HEK293 (cell line): ENCODE results near the gene GLIS1.

Source experiments
- CTCF ChIA-PET: fragments of 350-600 bp; formaldehyde crosslinking; extraction: SDS; loops from one replicate; lab custom pipeline; 2021; ENCODE audit warnings: antibody characterized with exemption; lab: Yijun Ruan, JAX
- POLR2A ChIA-PET: fragments of 300-600 bp; formaldehyde crosslinking; extraction: SDS; loops from one replicate; lab custom pipeline; 2020; ENCODE audit warnings: antibody characterized with exemption, inconsistent platforms; lab: Yijun Ruan, JAX
- H3K27ac ChIP-seq: fragments of 200-500 bp; sonication (Bioruptor generic); 2 replicates; pipeline ENCODE4 v1.5.1; 2014; ENCODE audit warnings: low read depth, low read length, control low read depth, inconsistent platforms; ENCODE audit errors: extremely low read depth
- H3K36me3 ChIP-seq, 2 experiments: fragments of 200-500 bp in 1 of 2; sonication (Bioruptor generic) in 1 of 2; 1 replicate in 1 of 2; 2 replicates in 1 of 2; pipeline ENCODE4 v1.5.1; 2014 to 2017; ENCODE audit warnings: inconsistent platforms in 2 of 2, low read length in 2 of 2; ENCODE audit not compliant: control insufficient read depth in 2 of 2, insufficient read depth in 1 of 2
- H3K4me1 ChIP-seq: fragments of 200-500 bp; sonication (Bioruptor generic); 2 replicates; pipeline ENCODE4 v1.5.1; 2014; ENCODE audit warnings: mild to moderate bottlenecking, low read length, inconsistent platforms; ENCODE audit not compliant: control insufficient read depth, insufficient read depth
- H3K4me3 ChIP-seq: 2 replicates; pipeline ENCODE4 v1.5.1; 2011; ENCODE audit warnings: low read depth, mild to moderate bottlenecking, control low read depth, low read length, moderate library complexity
- H3K9me3 ChIP-seq: fragments of 200-500 bp; sonication (Bioruptor generic); 2 replicates; pipeline ENCODE4 v1.5.1; 2014; ENCODE audit warnings: low read depth, low read length, inconsistent platforms; ENCODE audit not compliant: control insufficient read depth, insufficient read depth
- BCL6B ChIP-seq: fragments of 450-650 bp; formaldehyde crosslinking; IDR thresholded peaks from 2 replicates; pipeline ENCODE4 v1.5.1; 2017; ENCODE audit warnings: missing biosample characterization, missing genetic modification characterization
- CTCF ChIP-seq: fragments of 450-650 bp; formaldehyde crosslinking; IDR thresholded peaks from 2 replicates; pipeline ENCODE4 v1.5.1; 2016; ENCODE audit warnings: missing biosample characterization, missing genetic modification characterization
- GLI2 ChIP-seq: fragments of 450-650 bp; formaldehyde crosslinking; IDR thresholded peaks from 2 replicates; pipeline ENCODE4; 2017; ENCODE audit warnings: missing biosample characterization, missing genetic modification characterization, low read depth, borderline replicate concordance
- KLF10 ChIP-seq: fragments of 450-650 bp; IDR thresholded peaks from 2 replicates; pipeline ENCODE4 v1.5.1; 2018; ENCODE audit warnings: missing biosample characterization, mild to moderate bottlenecking, missing genetic modification characterization
- MZF1 ChIP-seq: fragments of 450-650 bp; formaldehyde crosslinking; IDR thresholded peaks from 2 replicates; pipeline ENCODE4 v1.5.1; 2017; ENCODE audit warnings: missing biosample characterization, missing genetic modification characterization, borderline replicate concordance
- TRIM28 ChIP-seq: IDR thresholded peaks from 2 replicates; pipeline ENCODE4 v1.6.1; 2011; ENCODE audit warnings: low read length, control low read depth, borderline replicate concordance
- YY1 ChIP-seq: fragments of 450-650 bp; formaldehyde crosslinking; IDR thresholded peaks from 2 replicates; pipeline ENCODE4 v1.5.1; 2018; ENCODE audit warnings: missing biosample characterization, missing genetic modification characterization
- ZBTB17 ChIP-seq: fragments of 450-650 bp; formaldehyde crosslinking; IDR thresholded peaks from 2 replicates; pipeline ENCODE4 v1.5.1; 2016; ENCODE audit warnings: missing biosample characterization, missing genetic modification characterization
- ZBTB20 ChIP-seq: fragments of 450-650 bp; formaldehyde crosslinking; IDR thresholded peaks from 2 replicates; pipeline ENCODE4 v1.5.1; 2016; ENCODE audit warnings: missing biosample characterization, missing genetic modification characterization
- ZFP37 ChIP-seq: fragments of 450-650 bp; formaldehyde crosslinking; IDR thresholded peaks from 2 replicates; pipeline ENCODE4 v1.5.1; 2016; ENCODE audit warnings: missing biosample characterization, missing genetic modification characterization
- ZIC2 ChIP-seq: fragments of 450-650 bp; formaldehyde crosslinking; IDR thresholded peaks from 2 replicates; pipeline ENCODE4 v1.5.1; 2016; ENCODE audit warnings: missing biosample characterization, missing genetic modification characterization
- ZNF174 ChIP-seq: fragments of 450-650 bp; formaldehyde crosslinking; IDR thresholded peaks from 2 replicates; pipeline ENCODE4 v1.5.0; 2017; ENCODE audit warnings: missing biosample characterization, mild to moderate bottlenecking, missing genetic modification characterization
- ZNF2 ChIP-seq: fragments of 450-650 bp; formaldehyde crosslinking; IDR thresholded peaks from 2 replicates; pipeline ENCODE4 v1.5.1; 2016; ENCODE audit warnings: missing biosample characterization, missing genetic modification characterization
- ZNF211 ChIP-seq: fragments of 450-650 bp; formaldehyde crosslinking; IDR thresholded peaks from 2 replicates; pipeline ENCODE4 v1.5.1; 2016; ENCODE audit warnings: low read depth, missing biosample characterization, missing genetic modification characterization
- ZNF366 ChIP-seq: fragments of 450-650 bp; formaldehyde crosslinking; conservative IDR thresholded peaks from 2 replicates; pipeline ENCODE4 v1.5.1; 2016; ENCODE audit warnings: missing biosample characterization, missing genetic modification characterization
- ZNF473 ChIP-seq: fragments of 450-650 bp; formaldehyde crosslinking; IDR thresholded peaks from 2 replicates; pipeline ENCODE4 v1.5.1; 2017; ENCODE audit warnings: missing biosample characterization, missing genetic modification characterization
- ZNF530 ChIP-seq: fragments of 450-650 bp; formaldehyde crosslinking; IDR thresholded peaks from 2 replicates; pipeline ENCODE4 v1.5.1; 2016; ENCODE audit warnings: low read depth, missing biosample characterization, missing genetic modification characterization
- ZNF623 ChIP-seq: fragments of 450-650 bp; formaldehyde crosslinking; IDR thresholded peaks from 2 replicates; pipeline ENCODE4 v1.5.1; 2016; ENCODE audit warnings: missing biosample characterization, missing genetic modification characterization
- TF ChIP-seq, protein P1 (sequence below): fragments of 450-650 bp; formaldehyde crosslinking; IDR thresholded peaks from 2 replicates; pipeline ENCODE4 v1.5.1; 2016; ENCODE audit warnings: missing biosample characterization, missing genetic modification characterization

Gene GLIS1

GRCh38 chr1:53543778-53544695, 194.9 kb downstream of the GLIS1 start (continued):
- TF ChIP-seq ZFP37 (tag by site-specific recombination) (no peak), GLI2 (no peak), BCL6B (tag by site-specific recombination) (no peak)

DNA sequence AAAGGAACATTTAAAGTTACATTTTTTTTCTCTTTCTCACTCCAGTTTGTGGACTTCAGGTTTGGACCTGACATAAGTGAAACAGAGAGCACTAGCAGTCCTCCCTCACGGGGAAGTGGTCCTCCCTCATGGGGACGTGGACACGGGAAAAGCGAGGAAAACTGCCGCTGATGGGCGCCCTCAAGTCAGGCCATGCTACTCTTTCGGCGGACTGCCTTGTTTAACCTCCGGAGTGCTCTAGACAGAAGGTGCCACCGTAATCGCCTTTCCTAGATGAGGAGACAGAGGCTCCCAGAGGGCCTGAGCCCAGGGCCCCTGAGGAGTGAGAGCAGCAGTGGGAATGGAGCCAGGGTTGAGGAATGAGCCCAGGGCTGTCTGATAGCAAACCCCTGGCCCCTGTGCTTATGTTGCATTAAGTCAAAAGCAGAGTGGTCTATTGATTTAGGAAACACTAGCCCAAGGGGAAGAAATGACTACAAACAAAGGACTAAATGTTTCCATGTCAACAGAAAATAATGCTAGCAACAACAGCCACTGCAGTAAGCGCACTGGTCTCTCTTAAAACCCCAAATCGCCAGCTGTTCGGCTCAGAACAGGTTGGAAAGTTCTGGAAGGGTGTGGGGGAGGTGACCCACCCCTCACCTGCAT, 195.7 kb downstream of the GLIS1 start:
- CTCF ChIA-PET = interaction anchor here (0.6 kb wide), 1 partner anchor 20 kb away, joined by 3 read pairs; no protein-coding TSS in a partner anchor
- Histone ChIP-seq H3K36me3 (no peaks in the 10 kb centered on the region), H3K9me3 (no peaks in the 10 kb centered on the region), H3K27ac (no peak overlapping the region), H3K4me3 (no peak overlapping the region), H3K4me1 (no peaks in the 10 kb centered on the region)
- POLR2A ChIA-PET = interaction anchor here (0.6 kb wide), 1 partner anchor 769 kb away, joined by 3 read pairs; no protein-coding TSS in a partner anchor
- TF ChIP-seq ZNF211 (no peak), ZNF623 (tag by site-specific recombination) (no peak), ZNF473 (tag by site-specific recombination) (no peak), ZNF174 (tag by site-specific recombination) (no peak), ZBTB20 (tag by site-specific recombination) (no peak)
- TF ChIP-seq, all 188 proteins: peak for 0

DNA sequence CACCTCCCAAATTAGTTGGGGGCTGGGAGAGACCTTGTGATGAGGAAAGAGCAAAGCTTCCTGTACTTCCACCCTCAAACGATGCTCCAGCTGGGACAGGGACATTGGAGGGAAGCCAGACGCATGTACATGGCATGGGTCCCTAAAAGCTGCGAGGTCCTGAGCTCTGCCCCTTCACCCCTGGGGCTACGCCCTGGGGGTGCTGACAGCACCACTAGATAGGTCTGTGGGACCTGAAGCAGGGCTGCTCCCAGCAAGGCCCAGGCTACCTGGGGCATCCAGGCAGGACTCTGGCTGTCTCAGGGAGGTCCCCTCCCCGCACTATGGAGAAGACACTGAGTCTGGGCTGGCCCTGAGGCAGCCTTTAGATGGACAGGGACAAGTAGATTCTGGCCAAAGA, 196.4 kb downstream of the GLIS1 start:
- no peak overlapping the region for H3K4me3 ChIP-seq
- no peaks in the 10 kb centered on the region for H3K36me3 ChIP-seq
- no peak overlapping the region for H3K27ac ChIP-seq
- peak; percentile 46; the same call in 1 of the 2 replicates for TF ChIP-seq ZIC2 (tag by site-specific recombination)
- no peak for TF ChIP-seq ZNF530 (tag by site-specific recombination)
- no peaks in the 10 kb centered on the region for H3K4me1 ChIP-seq
- H3K9me3 ChIP-seq = no peaks in the 10 kb centered on the region
- ChIA-PET CTCF (interaction anchor here (0.8 to 1.4 kb wide), 2 partner anchors 58 to 140 kb away, joined by 3 to 4 read pairs; no protein-coding TSS in a partner anchor), POLR2A (no interaction called here)

DNA sequence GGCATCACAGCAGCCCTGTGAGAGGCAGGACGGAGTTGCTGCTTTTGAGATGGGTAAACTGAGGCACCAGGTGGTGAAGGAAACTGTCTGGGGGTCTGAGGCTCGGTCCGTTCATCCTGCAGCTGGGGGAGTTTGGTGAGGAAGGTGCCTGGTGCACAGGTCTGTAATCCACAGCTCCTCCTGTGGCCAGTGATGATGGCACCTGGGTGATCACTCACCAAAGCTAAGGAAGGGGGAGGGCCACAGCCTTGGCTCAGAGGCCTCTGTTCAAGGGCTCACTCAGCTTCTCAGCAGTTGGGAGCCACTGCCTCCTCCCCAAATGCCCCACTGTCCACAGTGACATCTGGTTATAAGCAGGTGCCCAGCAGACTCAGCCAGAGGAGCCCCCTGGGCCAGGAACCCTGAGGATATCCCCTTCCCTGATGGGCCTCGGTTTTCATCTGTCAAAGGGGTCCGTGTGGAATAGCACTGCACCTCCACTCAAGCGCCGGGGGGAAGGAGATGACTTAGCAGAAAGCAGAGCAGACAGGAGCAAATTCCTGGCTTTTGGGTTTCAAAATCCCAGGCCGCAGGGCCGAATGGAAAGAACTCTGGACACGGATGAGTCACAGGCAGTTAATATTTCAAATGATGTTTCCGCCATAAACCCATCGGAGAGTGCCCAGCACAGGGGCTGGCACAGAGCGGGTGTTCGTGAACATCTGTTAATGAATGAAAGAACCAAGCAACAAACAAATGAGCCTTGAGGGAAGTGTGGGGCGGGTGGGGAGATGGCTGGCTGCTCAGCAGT, 197.0 kb downstream of the GLIS1 start:
- H3K9me3 ChIP-seq = no peaks in the 10 kb centered on the region
- H3K36me3 ChIP-seq = no peaks in the 10 kb centered on the region
- TF ChIP-seq YY1 (tag by site-specific recombination) (no peak), TRIM28 (peak; percentile 26; the same call in 1 of the 2 replicates), MZF1 (tag by site-specific recombination) (no peak), CTCF (tag by site-specific recombination) (peak; percentile 76), ZNF366 (no peak), ZNF2 (tag by site-specific recombination) (peak; percentile 100), KLF10 (no peak), ZBTB17 (tag by site-specific recombination) (0 out of 2 replicates have a peak, but pooled peaks have one; percentile 18)
- TF ChIP-seq, protein P1, sequence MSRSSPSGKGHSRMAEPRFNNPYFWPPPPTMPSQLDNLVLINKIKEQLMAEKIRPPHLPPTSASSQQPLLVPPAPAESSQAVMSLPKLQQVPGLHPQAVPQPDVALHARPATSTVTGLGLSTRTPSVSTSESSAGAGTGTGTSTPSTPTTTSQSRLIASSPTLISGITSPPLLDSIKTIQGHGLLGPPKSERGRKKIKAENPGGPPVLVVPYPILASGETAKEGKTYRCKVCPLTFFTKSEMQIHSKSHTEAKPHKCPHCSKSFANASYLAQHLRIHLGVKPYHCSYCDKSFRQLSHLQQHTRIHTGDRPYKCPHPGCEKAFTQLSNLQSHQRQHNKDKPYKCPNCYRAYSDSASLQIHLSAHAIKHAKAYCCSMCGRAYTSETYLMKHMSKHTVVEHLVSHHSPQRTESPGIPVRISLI = no peak
- ChIA-PET POLR2A (no interaction called here), CTCF (interaction anchor here (0.6 to 1.8 kb wide), 8 partner anchors 13 to 228 kb away, joined by 3 to 5 read pairs (median 4); no protein-coding TSS in a partner anchor)
- no peak overlapping the region for H3K4me3 ChIP-seq
- H3K27ac ChIP-seq = no peak overlapping the region
- no peaks in the 10 kb centered on the region for H3K4me1 ChIP-seq
